ENCODE data around the gene RGS7. TPM values are rescaled to one million over a fixed set of nuclear protein-coding genes. Genes with fewer than 3 reads are reported as not detected.

Gene RGS7
- total RNA-seq, 4 donors from 2014 or later = 0.27 TPM; not detected in 3

DNA sequence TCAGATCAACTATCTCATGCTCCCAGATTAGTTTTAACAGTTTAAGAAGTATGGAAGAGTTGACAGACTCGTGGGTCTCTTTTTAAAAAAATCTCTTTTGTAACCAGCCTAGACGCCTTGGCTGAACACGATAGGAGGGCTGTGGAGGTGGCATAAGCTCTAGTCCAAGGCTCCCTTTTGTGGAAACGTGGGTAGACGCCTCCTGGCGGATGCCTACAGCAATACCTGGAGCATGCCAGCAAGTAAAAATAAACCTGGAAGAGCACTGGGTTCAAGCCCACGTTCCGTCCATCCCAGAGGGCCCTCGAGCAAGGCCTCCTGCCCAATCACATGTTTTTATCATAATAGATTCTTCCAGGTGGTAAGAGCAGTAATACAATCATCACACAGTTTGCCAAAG is 87.9 kb downstream of the RGS7 start:
- H3K9me3 ChIP-seq = peaks cover 0 to 19% (median 0%) of the 10 kb centered on the region in 3 donors
- no peaks in the 10 kb centered on the region for H3K27me3 ChIP-seq
- no peaks in the 10 kb centered on the region for H3K4me1 ChIP-seq
- no peak overlapping the region for H3K27ac ChIP-seq
- no peak overlapping the region for H3K4me3 ChIP-seq
- TF ChIP-seq POLR2A (IDR thresholded peaks at IDR 0.05) = no peak
- no peak for TF ChIP-seq EP300 (IDR thresholded peaks at IDR 0.05)
- TF ChIP-seq POLR2AphosphoS5 (IDR thresholded peaks at IDR 0.05) = no peak
- TF ChIP-seq, protein P1, sequence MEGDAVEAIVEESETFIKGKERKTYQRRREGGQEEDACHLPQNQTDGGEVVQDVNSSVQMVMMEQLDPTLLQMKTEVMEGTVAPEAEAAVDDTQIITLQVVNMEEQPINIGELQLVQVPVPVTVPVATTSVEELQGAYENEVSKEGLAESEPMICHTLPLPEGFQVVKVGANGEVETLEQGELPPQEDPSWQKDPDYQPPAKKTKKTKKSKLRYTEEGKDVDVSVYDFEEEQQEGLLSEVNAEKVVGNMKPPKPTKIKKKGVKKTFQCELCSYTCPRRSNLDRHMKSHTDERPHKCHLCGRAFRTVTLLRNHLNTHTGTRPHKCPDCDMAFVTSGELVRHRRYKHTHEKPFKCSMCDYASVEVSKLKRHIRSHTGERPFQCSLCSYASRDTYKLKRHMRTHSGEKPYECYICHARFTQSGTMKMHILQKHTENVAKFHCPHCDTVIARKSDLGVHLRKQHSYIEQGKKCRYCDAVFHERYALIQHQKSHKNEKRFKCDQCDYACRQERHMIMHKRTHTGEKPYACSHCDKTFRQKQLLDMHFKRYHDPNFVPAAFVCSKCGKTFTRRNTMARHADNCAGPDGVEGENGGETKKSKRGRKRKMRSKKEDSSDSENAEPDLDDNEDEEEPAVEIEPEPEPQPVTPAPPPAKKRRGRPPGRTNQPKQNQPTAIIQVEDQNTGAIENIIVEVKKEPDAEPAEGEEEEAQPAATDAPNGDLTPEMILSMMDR (IDR thresholded peaks at IDR 0.05) = no peak
- no peak for ATAC-seq
- WGBS, 2 donors (ENCODE audit: low coverage in 1 of 2) = 48 to 58% methylated on average over 4 to 9 of the region's 9 CpGs
- no peaks in the 10 kb centered on the region for H3K36me3 ChIP-seq

DNA sequence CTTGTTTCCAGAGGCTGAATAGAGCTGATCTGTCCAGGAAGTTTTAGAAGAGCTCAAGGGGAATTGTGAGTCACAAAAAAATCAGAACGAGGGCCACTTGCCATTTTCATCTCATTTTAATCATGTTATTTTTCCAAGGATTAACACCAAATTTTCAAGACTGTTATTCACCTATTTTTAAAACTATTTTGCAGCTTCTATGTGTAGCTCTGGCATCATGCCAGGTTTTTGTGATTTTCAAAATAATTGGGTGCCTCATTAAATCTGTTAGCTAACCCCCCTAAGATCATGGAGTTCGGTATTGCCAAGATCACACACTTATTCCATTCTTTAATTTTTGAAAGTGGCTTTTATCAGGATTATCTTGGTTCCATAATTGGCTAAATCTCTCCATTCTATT is 90.9 kb downstream of the RGS7 start:
- Histone ChIP-seq H3K4me3 (no peak overlapping the region), H3K27me3 (no peaks in the 10 kb centered on the region), H3K27ac (no peak overlapping the region), H3K9me3 (no peaks in the 10 kb centered on the region), H3K4me1 (no peaks in the 10 kb centered on the region), H3K36me3 (no peaks in the 10 kb centered on the region)
- WGBS, 2 donors (ENCODE audit: low coverage in 1 of 2) = 58 to 83% methylated on average over 2 of the region's 2 CpGs
- no peak for ATAC-seq
- TF ChIP-seq POLR2AphosphoS5 (IDR thresholded peaks at IDR 0.05) (no peak), EP300 (IDR thresholded peaks at IDR 0.05) (no peak), POLR2A (IDR thresholded peaks at IDR 0.05) (no peak)
- TF ChIP-seq, protein P1 (IDR thresholded peaks at IDR 0.05) = no peak

DNA sequence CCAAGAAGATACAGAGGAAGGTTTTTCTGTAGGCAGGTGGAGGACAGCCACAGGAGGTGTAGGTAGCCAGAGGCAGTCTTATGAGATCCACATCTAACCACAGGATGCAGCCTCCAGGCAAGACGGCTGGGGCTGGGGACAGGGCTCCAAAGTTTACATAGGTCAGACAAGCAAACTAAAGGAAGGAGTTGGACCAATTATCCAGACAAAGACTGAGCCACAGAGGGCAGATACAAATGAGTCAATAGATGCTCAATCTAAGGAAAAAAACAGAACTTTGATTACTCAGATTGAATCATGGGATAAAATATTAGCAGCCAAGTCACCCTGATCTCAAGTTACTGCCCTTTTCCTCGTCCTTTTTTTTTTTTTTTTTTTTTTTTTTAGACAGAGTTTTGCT is 91.6 kb downstream of the RGS7 start:
- TF ChIP-seq EP300 (IDR thresholded peaks at IDR 0.05) (no peak), POLR2AphosphoS5 (IDR thresholded peaks at IDR 0.05) (no peak), POLR2A (IDR thresholded peaks at IDR 0.05) (no peak)
- TF ChIP-seq, protein P1 (IDR thresholded peaks at IDR 0.05) = no peak
- Histone ChIP-seq H3K27me3 (no peaks in the 10 kb centered on the region), H3K4me1 (no peaks in the 10 kb centered on the region), H3K9me3 (no peaks in the 10 kb centered on the region), H3K4me3 (no peak overlapping the region), H3K36me3 (no peaks in the 10 kb centered on the region), H3K27ac (no peak overlapping the region)
- no peak for ATAC-seq
- 65 to 72% methylated on average over 2 of the region's 2 CpGs for WGBS, 2 donors (ENCODE audit: low coverage in 1 of 2)

DNA sequence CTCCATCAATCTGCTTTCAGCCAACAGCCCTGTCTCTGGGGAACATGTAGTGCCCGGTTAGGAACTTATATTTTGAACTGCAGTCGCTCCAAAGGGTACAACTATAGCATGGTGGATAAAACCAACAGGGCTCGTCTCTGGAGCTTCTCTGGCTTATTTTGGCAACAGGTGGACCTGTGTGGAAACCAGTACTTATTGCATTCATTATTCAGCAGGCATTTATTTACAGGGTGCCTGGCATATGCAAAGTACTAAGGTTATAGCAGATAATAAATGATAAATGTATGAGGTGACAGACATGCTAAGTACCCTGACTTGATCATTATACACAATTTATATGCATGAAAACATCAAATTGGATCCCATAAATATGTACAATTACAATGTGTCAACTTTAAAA is 93.7 kb downstream of the RGS7 start:
- Histone ChIP-seq H3K27ac (no peak overlapping the region), H3K9me3 (no peaks in the 10 kb centered on the region), H3K36me3 (no peaks in the 10 kb centered on the region), H3K4me3 (no peak overlapping the region), H3K4me1 (no peaks in the 10 kb centered on the region), H3K27me3 (no peaks in the 10 kb centered on the region)
- TF ChIP-seq POLR2A (IDR thresholded peaks at IDR 0.05) (no peak), EP300 (IDR thresholded peaks at IDR 0.05) (no peak), POLR2AphosphoS5 (IDR thresholded peaks at IDR 0.05) (no peak)
- TF ChIP-seq, protein P1 (IDR thresholded peaks at IDR 0.05) = no peak
- ATAC-seq = no peak
- WGBS, 2 donors (ENCODE audit: low coverage in 1 of 2) = 25 to 47% methylated on average over 1 to 3 of the region's 3 CpGs

DNA sequence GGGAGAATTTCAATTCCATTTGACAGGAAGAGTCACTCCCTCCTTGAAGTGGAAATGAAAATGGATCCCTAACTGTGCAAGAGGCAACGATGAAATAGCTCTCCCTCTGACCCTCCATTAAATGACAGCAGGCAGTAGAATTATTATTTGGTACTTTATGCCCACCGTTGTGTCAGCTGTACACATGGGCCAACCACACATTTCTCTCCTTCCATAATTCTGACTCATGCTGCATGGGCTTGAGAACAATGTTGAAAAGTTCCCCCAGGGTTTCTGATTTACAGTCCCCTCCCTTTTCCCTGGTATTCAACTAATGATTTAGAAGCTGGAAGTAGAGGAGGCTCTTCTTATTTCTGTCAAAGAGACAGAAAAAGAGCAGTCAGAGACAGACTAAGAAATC is 103.5 kb downstream of the RGS7 start:
- no peak overlapping the region for H3K27ac ChIP-seq
- WGBS, 2 donors (ENCODE audit: low coverage in 1 of 2) = 40 to 83% methylated on average over 1 to 2 of the region's 2 CpGs
- no peaks in the 10 kb centered on the region for H3K36me3 ChIP-seq
- no peak for TF ChIP-seq POLR2A (IDR thresholded peaks at IDR 0.05)
- TF ChIP-seq EP300 (IDR thresholded peaks at IDR 0.05) = no peak
- TF ChIP-seq, protein P1 (IDR thresholded peaks at IDR 0.05) = no peak
- TF ChIP-seq POLR2AphosphoS5 (IDR thresholded peaks at IDR 0.05) = no peak
- H3K27me3 ChIP-seq = no peaks in the 10 kb centered on the region
- peaks cover 0 to 4% (median 0%) of the 10 kb centered on the region in 3 donors for H3K9me3 ChIP-seq
- no peak overlapping the region for H3K4me3 ChIP-seq
- no peak for ATAC-seq
- no peaks in the 10 kb centered on the region for H3K4me1 ChIP-seq

All from gastroesophageal sphincter (tissue), 4 donors.